Retina (tissue), 1 donor: ENCODE results near the gene LMO1.

Experiments used
- DNase-seq: peaks from one replicate; pipeline ENCODE4 v3.0.0-alpha.2; 2016

The LMO1 gene

DNA sequence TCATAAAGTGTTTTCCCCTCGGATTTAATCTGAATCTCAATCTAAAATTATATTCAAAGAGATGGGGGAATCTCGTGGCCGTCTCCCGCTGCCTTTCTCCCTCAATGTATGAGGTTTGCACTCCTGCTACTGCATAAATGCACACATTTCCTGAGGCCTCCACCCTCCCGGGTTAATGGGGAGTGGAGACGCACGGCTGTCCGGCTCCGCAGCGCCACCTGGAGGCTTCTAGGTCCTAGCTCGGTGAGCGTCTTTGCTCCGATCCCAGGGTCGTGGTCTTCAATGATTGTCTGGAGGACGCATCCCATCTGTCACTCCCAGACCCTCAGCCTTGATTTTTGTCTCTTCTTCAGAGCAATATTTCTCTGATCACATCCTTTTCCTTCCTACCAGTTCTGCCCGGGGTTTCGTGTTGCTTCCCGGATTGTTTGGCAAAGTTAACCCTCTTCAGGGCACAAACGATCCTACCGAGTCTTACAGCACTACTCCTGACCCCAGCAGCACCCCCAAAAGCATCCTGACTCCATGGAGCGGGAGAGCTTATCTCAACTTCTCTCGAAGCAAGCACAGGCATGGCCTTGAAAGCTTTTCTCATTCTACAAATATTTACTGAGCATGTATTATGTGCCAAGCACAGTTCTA, at the start of gene LMO1:
Gene LMO1, minus strand, starts transcription at position 110 of the 642 bp plus-strand sequence. CDS start 516 bp downstream, outside the sequence.
- peak; percentile 89 for DNase-seq

DNA sequence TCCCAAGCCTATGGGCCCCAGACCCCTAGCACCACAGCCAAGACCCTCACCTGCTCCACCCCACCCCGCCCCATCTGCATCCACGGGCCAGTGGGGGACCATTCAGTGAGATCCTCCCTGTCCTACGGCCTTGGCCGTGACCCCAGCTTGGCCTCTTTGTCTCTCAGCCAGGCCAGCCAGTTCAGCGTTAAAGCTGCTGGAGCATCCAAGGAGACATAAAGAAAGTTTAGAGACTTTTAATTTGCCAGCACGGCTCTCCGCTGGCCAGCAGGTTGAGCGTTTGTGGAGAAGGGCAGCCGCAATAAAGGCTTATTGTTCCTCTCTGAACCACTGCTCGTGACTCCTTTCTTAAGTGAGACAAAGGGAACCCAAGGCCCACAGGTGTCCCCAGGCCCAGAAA, 49.3 kb upstream of the LMO1 start:
- peak; percentile 49 for DNase-seq

DNA sequence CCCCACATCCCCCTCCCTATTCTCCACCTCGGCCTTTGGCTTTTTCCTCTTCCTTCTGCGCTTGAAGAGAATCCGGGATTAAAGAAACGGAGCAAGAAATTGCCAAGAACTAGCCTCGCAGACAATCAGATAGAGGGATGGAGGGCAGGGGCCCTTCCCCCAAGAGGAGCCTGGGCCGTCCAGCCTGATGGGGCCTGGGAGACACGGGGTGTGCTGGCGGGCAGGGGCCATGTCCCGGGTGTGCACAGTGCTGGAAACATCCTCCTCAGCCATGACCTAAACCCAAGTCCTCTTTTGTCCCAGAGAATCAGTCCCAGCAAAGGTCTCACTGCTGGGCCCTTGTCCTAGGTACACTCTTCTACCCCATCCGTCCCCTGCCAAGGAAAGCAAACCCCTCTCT, 47.7 kb upstream of the LMO1 start:
- DNase-seq: no peak

DNA sequence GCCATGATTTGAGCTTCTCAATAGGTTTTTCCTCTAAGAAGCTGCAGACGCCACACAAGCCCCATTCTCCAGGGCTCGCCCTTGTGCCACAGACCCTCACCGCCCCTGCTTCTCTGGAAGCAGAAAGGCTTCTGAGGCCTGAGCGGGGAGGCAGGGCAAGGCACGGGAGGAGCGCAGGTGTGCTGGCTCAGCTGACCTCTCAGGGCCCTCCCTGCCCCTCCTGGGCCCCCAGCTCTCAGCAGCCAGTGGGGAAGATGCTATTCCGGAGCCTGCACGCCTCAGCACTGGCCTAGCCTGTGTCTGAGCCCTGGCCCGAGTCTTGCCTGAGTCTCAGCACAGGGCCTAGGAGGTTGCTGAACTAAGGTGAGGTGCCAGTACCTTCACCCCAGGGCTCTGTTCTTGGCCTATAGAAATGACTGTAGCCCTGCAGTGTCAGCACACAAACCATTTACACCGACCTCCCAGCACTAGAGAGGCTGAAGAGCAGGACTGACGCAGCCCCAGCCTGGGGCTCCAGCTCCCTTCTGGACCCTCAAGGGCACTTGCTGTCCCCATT, 47.1 kb upstream of the LMO1 start:
- DNase-seq: no peak

DNA sequence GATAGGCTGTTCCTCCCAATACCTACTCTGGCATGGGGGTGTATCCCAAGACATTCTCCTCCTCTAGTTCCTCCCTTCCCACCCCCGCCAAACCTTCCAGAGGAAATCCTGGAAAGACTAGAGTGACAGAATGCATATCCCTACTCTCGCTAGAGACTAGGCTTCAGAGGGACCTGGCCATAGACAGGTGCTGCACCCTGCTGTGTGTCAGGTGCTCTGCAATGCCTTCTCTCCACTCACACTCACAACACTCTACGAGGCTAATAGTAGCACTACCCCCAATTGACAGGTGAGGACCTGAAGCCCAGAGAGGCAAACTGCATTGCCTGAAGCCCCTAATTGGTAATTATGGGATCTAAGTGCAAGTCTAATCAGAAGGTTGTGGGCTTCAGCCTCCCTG, 46.2 kb upstream of the LMO1 start:
- DNase-seq: no peak

DNA sequence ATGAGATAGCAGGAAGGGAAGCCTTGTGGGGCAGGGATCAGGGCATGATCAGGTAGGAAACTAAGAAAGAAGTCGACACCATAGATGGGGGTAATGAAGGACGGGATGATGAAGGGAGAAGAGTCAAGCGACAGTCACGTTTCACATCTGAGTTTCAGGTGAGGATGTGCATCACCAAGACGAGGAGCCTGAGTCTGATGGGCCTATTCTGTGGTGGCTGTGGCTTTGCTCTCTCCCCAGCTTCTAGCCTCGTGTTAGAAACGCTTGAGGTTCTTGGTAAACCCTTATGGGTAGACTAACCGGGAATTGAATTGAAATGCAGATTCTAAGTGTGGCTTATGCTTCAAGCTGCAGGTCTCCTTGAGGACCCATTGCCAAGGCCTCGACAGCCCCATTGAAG, 45.6 kb upstream of the LMO1 start:
- DNase-seq: no peak

DNA sequence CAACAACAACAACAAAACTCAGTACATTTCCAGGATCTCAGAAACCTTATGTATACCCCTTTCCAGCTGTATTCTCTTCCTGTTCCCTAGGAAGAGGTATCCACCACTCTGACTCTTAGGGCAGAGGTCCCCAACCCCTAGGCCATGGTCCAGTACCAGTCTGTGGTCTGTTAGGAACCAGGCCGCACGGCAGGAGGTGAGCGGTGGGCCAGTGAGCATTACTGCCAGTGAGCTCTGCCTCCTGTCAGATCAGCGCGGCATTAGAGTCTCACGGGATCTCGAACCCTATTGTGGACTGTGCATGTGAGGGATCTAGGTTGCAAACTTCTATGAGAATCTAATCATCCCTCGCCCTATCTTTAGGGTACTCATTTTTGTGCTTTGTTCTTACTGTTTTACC, 43.9 kb upstream of the LMO1 start:
- no peak for DNase-seq

DNA sequence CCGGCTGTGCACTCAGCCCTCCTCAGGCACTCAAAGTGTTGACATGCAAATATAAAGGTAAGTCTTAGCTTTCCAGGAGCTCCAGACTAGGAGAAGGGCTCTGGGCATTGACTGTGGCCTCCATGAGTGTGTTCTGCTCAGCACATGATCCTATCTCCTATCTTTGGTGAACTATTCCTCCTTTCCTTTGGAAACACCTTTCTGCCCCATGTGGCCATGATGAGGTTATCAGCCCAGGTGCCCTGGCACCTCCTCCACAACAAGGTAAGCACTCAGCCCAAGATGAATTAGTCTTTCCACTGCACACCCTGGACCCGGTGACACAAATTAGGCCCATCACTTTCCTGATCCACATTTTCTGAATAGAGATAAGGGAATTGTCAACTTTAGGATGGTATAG, 37.9 kb upstream of the LMO1 start:
- DNase-seq: no peak

DNA sequence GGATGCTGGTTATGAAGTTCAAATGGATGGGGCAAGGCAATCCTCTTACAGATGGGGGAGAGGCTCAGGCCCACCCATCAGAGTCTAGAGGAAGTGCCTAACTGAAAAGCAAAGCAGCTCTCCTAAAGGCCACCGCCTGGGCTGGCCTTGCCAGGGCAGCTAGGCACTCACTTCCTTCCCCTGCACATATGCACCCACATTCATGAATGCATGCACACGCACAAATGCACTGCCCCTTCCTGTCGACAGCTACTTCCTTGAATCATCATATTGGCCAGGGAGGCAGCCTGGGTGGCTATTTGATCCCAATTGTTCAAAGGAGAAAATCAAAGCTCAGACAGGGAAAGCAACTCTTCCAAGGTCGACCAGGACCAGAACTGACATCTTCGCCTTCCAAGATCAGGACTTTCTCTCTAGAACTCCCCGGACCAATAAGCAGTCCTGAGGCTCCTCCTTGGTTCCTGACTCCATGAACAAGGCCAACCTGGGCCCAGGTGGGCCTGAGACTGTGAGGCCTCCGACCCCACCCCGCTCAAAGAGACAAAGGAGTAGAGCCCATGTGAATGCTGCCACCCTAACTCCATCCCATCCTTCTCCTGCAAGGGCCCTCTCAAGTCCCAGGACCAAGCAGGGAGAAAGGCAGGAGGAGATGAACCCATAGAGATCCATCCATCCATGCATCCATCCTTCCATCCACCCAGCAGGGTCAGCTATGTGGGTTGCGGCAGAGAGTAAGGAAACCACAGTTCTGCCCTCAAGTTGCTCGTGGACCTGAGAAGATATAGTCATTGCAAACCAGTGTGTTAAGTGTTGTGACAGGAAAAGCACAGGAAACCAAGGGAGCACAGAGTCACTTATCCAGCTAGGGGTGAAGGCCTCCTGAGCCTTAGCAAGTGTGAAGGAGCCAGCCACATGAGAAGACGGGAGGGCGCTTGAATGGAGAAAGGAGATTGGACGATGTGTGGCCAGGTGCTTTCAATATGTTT, 35.4 kb upstream of the LMO1 start:
- DNase-seq: no peak

DNA sequence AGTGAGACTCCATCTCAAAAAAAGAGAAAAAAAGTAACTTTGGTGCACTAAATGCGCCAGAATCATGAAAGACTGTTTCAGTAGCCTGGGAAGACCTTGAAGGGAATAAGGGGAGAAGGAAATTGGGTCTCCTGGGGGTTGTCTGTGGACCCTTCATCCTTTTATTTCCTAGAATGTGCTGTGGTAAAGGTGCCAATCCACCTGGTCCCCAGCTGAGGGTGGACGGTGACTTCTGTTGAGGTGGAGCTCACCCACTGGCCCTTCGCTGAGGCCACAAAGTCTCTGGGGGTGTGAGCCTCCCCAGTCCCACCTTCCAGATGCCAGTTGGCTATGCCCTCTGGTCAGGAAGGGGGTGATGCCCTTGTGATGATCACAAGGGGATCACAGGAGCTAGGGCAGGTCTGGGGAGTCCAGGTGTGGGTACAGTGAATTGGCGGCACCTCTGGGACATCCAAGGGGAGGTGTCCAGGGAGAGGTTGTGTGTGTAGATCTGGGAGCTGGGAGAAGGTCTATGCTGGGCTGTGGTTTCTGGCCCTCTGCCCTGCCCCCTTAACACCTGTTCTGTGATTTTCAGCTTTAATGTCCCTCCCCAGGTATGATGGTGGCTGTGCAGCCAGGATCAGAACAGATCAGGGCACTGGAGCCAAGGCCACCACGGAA, 34.2 kb upstream of the LMO1 start:
- no peak for DNase-seq

DNA sequence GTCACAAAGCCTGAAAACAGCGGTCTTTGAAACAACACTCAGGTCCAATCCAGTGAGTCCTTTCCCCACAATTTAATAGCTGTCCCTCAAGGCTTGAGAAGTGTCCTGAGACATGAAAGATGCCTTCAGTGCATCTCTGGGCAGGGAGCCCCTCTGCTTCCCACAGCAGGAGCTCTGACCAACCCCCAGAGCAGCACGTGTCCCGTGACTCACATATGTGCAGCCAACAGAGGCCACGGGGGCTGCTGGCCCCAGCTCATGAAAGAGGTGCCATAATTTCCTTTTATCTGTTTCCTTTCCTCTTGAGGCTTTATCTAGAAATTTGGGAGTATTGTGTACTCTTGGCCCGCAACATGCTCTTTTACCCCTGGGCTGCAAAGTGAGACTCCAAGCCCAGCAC, 33.2 kb upstream of the LMO1 start:
- no peak for DNase-seq

DNA sequence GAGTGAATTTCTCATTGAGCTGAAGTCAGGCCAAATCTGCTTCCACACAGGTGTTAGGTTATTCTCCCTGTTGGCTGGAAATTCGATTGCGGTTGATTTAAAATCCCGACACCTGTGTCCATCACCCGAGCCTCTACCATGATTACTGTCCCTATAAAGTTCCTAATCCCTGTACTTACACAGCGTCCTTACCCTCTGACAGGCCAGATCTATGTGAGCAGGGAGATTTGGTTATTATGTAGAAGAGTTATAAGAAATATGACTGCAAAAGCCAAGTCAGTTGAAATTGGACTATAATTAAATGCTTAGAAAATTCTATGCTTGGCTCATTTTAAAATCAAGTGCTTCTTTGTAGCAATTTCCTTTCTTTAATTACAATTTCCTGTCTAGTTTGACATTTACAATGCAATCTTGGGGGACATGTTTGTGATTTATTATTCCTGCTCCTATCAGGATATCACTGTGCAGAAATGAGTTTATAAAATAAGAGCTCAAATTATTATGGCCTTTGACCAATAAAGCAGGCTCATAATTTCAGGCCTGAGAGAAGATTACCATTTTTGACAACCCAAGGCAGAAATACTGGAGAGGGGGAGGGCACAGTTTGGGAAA, 32.5 kb upstream of the LMO1 start:
- DNase-seq: no peak

DNA sequence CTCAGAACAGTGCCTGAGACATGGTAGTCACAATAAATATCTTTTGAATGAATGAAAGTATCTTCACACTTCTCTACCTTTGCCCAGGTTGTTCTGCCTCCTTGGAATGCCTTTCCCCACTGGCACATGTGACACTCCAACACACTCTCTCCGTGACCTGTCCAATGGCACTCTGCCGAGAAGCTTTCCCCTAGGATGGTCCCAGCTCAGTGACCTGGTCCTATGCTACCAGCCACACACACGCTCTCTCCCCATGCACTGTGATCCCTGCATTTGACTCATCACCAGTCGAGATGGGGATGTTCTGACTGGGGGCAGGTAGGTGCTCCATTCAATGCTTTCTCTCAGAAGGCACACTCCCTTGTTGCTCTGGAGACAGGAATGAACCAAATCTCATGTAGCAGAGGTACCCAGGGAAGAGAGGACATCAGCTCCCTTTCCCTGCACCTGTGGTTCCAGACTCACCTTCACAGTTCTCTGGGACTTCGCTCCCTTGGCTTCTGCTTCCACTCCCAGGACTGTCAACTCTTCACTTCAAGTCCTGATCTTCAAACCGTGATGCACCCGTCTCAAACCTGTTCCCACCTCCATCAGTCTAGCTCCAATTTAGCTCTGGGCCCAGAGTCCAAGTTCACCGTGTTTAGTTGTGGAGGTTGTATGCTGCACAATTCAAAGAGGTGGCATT, 30.7 kb upstream of the LMO1 start:
- no peak for DNase-seq

DNA sequence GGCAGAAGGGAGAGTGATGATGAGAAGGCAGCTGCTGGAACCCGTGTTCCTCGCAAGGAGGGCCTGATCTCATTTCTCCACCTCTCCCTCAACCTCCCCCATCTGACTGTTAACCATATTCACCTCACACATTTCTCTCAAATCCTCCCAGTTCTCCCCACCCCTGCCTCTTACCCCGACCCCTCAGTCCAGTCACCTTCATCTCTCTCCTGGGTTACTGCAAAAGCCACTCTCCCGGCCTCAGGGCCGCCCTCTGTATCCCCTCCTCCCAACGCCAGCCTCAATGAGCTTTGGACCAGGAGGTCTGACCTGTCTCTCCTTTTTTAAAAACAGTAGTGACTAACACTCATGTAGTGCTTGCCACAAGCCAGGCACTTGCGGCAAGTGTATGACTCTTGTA, 29.5 kb upstream of the LMO1 start:
- DNase-seq: no peak

DNA sequence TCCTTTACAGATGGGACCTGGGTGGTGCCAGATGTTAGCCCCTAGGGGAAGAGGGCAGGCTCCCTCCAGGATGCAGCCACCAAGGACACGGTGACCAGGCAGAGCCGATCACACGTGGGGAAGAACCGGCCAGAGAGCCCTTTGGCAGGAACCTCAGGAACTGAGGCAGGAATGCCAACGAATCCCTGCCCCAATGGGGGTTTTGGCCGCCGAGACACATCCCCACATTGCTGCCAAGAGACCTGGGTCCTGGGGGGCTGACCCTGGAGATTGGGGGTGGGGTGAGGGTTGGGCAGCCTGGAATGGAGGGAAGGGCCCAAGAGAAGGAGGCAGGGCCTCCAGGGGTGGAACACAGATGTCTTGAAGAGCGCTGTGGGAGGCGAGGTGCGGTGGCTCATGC, 28.7 kb upstream of the LMO1 start:
- DNase-seq: no peak

DNA sequence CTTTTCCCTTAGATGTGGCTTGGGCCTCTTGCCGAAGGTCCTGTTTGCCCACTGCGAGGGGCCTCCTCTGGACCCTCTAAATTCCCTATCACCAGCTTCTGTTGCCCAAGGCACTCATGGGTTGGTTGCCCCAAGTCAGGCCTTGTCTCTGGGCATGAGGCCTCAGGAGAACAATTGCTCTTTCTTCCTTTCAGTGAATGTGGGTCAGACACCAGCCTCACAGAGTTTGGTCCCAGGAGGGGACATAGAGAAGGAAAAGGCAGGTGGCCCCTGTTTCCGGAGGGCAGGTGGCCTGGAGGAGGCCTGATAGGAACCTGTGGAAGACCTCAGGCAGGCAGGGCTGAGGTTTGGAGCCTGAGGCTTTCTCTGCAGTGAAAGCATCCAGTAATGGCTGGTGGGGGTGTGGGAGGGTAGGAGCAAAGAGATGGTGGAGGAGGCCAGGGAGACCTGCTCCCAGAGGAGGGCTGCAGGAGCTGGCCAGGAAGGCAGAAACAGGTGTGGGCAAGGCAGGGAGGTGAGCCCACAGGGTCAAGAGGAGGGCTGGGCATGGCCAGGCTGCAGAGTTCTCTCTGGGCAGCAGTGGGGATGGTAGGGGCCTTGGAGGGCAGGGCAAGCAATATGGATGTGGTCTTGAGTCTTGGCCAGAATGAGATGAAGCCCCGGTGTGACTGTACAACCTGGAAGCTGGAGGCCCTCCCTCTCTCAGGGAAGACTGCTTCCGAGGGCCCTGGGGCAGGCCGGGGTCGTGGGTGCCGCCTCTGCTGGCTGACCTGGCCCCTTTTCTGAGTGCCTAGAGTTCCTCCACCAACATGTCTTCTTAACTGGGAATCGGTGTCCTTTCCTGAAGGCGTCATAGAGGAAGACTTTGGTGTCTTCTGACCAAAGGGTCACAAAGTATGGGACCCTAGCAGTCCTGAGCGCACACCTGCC, 28.0 kb upstream of the LMO1 start:
- DNase-seq: peak; percentile 58

DNA sequence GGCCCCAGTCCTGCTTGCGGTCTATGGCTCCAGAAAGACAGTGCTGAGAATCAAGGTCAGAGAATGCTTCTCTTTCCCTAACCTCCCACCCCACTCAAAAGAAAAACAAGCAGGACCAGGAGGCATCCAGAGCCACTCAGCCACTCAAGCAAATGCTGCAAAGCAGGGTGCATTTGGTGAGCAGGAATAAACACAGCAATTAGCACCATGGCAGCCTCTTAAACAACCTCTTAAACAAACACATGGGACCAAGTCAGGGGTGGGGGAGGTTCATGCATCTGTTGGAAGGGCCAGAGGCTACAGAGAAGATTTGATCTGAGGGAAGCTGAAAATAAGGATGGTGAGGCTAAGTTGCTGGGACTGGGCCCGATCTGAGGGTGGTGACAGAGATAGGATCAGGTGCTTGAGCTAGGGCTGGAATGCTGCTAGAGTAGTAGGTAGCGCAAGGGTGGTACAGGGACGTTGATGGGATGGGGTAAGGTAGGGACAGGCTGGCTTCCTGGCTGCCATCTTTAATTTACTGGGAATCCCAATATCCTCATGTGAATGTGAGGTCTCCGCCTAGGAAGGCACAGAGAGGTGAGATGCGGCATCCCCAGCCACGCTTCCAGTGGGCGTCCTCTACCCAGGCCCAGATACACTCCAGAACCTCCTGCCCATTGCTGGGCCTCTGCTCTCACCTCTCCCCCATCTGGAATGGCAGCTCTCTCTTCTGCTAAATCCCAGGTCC, 26.6 kb upstream of the LMO1 start:
- DNase-seq: no peak

DNA sequence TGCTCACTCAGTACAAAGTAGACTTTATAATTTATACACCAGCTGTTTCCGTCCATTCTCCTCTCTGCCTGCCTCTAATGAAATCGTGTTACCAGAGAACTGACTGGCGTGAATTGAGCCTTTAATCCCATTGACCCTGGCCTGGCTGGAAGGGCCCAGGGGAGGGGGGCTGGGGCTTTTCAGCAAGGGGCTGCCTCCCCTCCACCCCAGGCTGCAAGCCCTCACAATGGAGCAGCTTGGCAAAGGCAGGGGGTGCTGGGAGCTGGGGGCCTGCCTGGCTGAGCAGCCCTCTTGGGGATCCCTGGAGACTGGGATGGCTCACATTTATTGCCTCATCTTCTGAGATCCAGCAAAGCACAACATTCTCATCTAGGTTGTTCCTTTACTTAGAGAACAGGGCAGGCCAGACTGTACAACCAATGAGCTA, 25.8 kb upstream of the LMO1 start:
- DNase-seq: peak; percentile 64

DNA sequence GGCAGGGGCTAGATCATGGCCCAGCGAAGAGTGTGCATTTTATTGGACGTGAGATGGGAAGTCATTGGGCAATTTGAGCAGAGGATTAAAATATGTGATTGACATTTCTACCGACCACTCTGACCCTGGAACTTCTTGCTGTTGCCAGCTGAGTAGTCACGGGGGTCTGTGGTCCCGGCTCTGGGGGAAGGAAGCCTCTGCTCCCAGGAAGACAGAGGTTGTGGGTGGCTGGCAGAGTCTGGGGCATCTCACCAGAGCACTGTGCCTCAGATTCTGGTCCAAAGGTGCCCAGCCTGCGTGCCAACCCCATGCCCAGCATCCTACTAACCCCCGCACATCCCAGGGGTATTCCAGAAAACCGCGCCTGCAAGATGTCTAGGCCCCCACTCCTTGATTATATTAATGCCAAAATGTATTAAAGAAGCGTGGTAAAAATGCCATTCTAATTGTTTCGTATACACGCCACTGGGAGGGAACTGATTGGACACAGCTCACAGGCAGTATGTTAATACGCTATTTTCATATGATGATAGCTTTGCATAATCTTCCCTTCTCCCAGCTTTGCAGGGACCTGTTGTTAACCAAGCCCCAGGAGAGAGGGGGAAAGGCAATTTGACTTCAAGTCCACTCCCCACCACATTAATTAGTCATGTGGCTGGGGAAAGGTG, 25.3 kb upstream of the LMO1 start:
- no peak for DNase-seq
